ENCODE measurements around the gene CHKA.

The CHKA gene

GRCh38 chr11:68121067-68121899 is at the start of gene CHKA:
Gene CHKA, minus strand, starts transcription at chr11:68121388. Its CDS starts 211 bp downstream, at chr11:68121177.
- peak; percentile 92 for DNase-seq (ENCODE audit: low spot score)

- no peak for DNase-seq (ENCODE audit: low spot score)
Measured at GRCh38 chr11:68169442-68169841, 48.3 kb upstream of the CHKA start.

GRCh38 chr11:68168694-68169093 is 47.5 kb upstream of the CHKA start:
- DNase-seq (ENCODE audit: low spot score): no peak

- no peak for DNase-seq (ENCODE audit: low spot score)
Measured at GRCh38 chr11:68167474-68167873, 46.3 kb upstream of the CHKA start.

GRCh38 chr11:68166969-68167368 is 45.8 kb upstream of the CHKA start:
- DNase-seq (ENCODE audit: low spot score): no peak

- no peak for DNase-seq (ENCODE audit: low spot score)
Measured at GRCh38 chr11:68165601-68166000, 44.4 kb upstream of the CHKA start.

- DNase-seq (ENCODE audit: low spot score): peak; percentile 79
Measured at GRCh38 chr11:68164437-68164836, 43.2 kb upstream of the CHKA start.

- DNase-seq (ENCODE audit: low spot score): no peak
Measured at GRCh38 chr11:68163691-68164090, 42.5 kb upstream of the CHKA start.

- DNase-seq (ENCODE audit: low spot score): no peak
Measured at GRCh38 chr11:68160100-68160695, 39.0 kb upstream of the CHKA start.

- no peak for DNase-seq (ENCODE audit: low spot score)
Measured at GRCh38 chr11:68159665-68160064, 38.5 kb upstream of the CHKA start.

GRCh38 chr11:68159161-68159560 is 38.0 kb upstream of the CHKA start:
- DNase-seq (ENCODE audit: low spot score): no peak

GRCh38 chr11:68158580-68158979 is 37.4 kb upstream of the CHKA start:
- no peak for DNase-seq (ENCODE audit: low spot score)

- no peak for DNase-seq (ENCODE audit: low spot score)
Measured at GRCh38 chr11:68153742-68154141, 32.6 kb upstream of the CHKA start.

- no peak for DNase-seq (ENCODE audit: low spot score)
Measured at GRCh38 chr11:68150037-68150436, 28.8 kb upstream of the CHKA start.

- DNase-seq (ENCODE audit: low spot score): no peak
Measured at GRCh38 chr11:68149417-68149816, 28.2 kb upstream of the CHKA start.

- no peak for DNase-seq (ENCODE audit: low spot score)
Measured at GRCh38 chr11:68148879-68149278, 27.7 kb upstream of the CHKA start.

GRCh38 chr11:68148071-68148805 is 27.1 kb upstream of the CHKA start:
- no peak for DNase-seq (ENCODE audit: low spot score)

GRCh38 chr11:68146704-68147474 is 25.7 kb upstream of the CHKA start:
- peak; percentile 14 for DNase-seq (ENCODE audit: low spot score)

- DNase-seq (ENCODE audit: low spot score): no peak
Measured at GRCh38 chr11:68146010-68146540, 24.9 kb upstream of the CHKA start.

GRCh38 chr11:68145120-68145866 is 24.1 kb upstream of the CHKA start:
- DNase-seq (ENCODE audit: low spot score): peak; percentile 39

- no peak for DNase-seq (ENCODE audit: low spot score)
Measured at GRCh38 chr11:68143310-68143689, 22.1 kb upstream of the CHKA start.

Measured in RKO (cell line).